Stimulated activated CD4-positive, alpha-beta T cell treated with anti-CD3 and anti-CD28 coated beads, Interleukin-2, amount 100 ng/mL, for 4 hours (primary cell): Measurements from ENCODE around the gene OR13C5.
"Not testable (repeated sequence)": the region's sequence is repeated elsewhere in the genome, so short reads cannot be mapped to it uniquely, and the experiment has no call there.

Source experiments
- DNase-seq: peaks from one replicate; pipeline ENCODE4 v3.0.0-alpha.2; 2020; ENCODE audit warnings: low read depth

OR13C5 gene

GRCh38 chr9:104599313-104599712 is at the start of gene OR13C5:
TSS of gene OR13C5 (minus strand) at chr9:104599413. CDS start at chr9:104599413, 0 bp downstream.
- not testable (repeated sequence) for DNase-seq

- no peak for DNase-seq
These were observed 36.2 kb upstream of the OR13C5 start for GRCh38 chr9:104635456-104635855.

GRCh38 chr9:104633976-104634520 is 34.8 kb upstream of the OR13C5 start:
- no peak for DNase-seq

GRCh38 chr9:104625964-104626363 is 26.8 kb upstream of the OR13C5 start:
- DNase-seq: not testable (repeated sequence)

GRCh38 chr9:104618104-104618503 is 18.9 kb upstream of the OR13C5 start, which contains the start of gene OR13C9:
TSS of gene OR13C9 (minus strand) at chr9:104618204. CDS start at chr9:104618204, 0 bp downstream.
- DNase-seq: no peak

- no peak for DNase-seq
These were observed 18.2 kb upstream of the OR13C5 start for GRCh38 chr9:104617418-104617817.

GRCh38 chr9:104611213-104611612 is 12.0 kb upstream of the OR13C5 start:
- no peak for DNase-seq

- no peak for DNase-seq
These were observed 9.1 kb upstream of the OR13C5 start for GRCh38 chr9:104608336-104608735.

- no peak for DNase-seq
These were observed 6.9 kb upstream of the OR13C5 start for GRCh38 chr9:104606152-104606551.

- DNase-seq: not testable (repeated sequence)
These were observed 6.3 kb upstream of the OR13C5 start, which contains the start of gene OR13C2 for GRCh38 chr9:104605527-104605926. TSS of gene OR13C2 (minus strand) at chr9:104605627. CDS start at chr9:104605627, 0 bp downstream.

GRCh38 chr9:104604801-104605200 is 5.6 kb upstream of the OR13C5 start:
- no peak for DNase-seq

GRCh38 chr9:104598749-104599148 is 464 bp downstream of the OR13C5 start:
- not testable (repeated sequence) for DNase-seq

GRCh38 chr9:104589626-104590025 is 9.6 kb downstream of the OR13C5 start:
- DNase-seq: no peak

- no peak for DNase-seq
These were observed 12.6 kb downstream of the OR13C5 start for GRCh38 chr9:104586496-104587180.

GRCh38 chr9:104580562-104580961 is 18.7 kb downstream of the OR13C5 start:
- DNase-seq: no peak

- DNase-seq: no peak
These were observed 21.9 kb downstream of the OR13C5 start for GRCh38 chr9:104577263-104577662.

- DNase-seq: no peak
These were observed 23.8 kb downstream of the OR13C5 start for GRCh38 chr9:104575456-104575855.

- DNase-seq: no peak
These were observed 26.6 kb downstream of the OR13C5 start for GRCh38 chr9:104572612-104573011.

GRCh38 chr9:104568868-104569267 is 30.3 kb downstream of the OR13C5 start, which contains the start of gene OR13C8:
TSS of gene OR13C8 (plus strand) at chr9:104569168. CDS start at chr9:104569168, 0 bp downstream.
- DNase-seq: no peak

- no peak for DNase-seq
These were observed 34.9 kb downstream of the OR13C5 start for GRCh38 chr9:104564358-104564757.

GRCh38 chr9:104556830-104557634 is 42.2 kb downstream of the OR13C5 start:
- DNase-seq: no peak

- DNase-seq: no peak
These were observed 43.7 kb downstream of the OR13C5 start for GRCh38 chr9:104555521-104555920.

- DNase-seq: no peak
These were observed 46.0 kb downstream of the OR13C5 start for GRCh38 chr9:104553261-104553660.
